ENCODE data around the gene TRAK1. TPM values are rescaled to one million over a fixed set of nuclear protein-coding genes. Genes with fewer than 3 reads are reported as not detected.

TRAK1 gene
- total RNA-seq, 1 experiment from 2014 or later, result 41.0 TPM

- CTCF ChIA-PET, result interaction anchor here (1.0 kb wide), 1 partner anchor 42 kb away, joined by 5 read pairs; no protein-coding TSS in a partner anchor
- Mint-ChIP-seq H3K9me3 (no peaks in the 10 kb centered on the region), H3K4me1 (peaks cover 26% of the 10 kb centered on the region), H3K4me3 (no peak overlapping the region), H3K27ac (peak overlapping the region; percentile 80; the same call in 1 of the 2 replicates), H3K36me3 (no peaks in the 10 kb centered on the region), H3K27me3 (ENCODE audit: low read depth) (no peaks in the 10 kb centered on the region)
- no peak for TF ChIP-seq ZNF317 (CRISPR knock-in tag; IDR thresholded peaks at IDR 0.05; ENCODE audit: borderline replicate concordance, low read depth)
- TF ChIP-seq MLX (CRISPR knock-in tag; IDR thresholded peaks at IDR 0.05), result no peak
- no peak for TF ChIP-seq E2F1 (CRISPR knock-in tag; IDR thresholded peaks at IDR 0.05)
- no peak for TF ChIP-seq E2F4 (CRISPR knock-in tag; IDR thresholded peaks at IDR 0.05; ENCODE audit: borderline replicate concordance, low read depth)
- no peak for TF ChIP-seq ZBTB21 (CRISPR knock-in tag; IDR thresholded peaks at IDR 0.05; ENCODE audit: borderline replicate concordance)
- no peak for TF ChIP-seq PRRX2 (CRISPR knock-in tag; IDR thresholded peaks at IDR 0.05)
- TF ChIP-seq RELA (CRISPR knock-in tag; IDR thresholded peaks at IDR 0.05; ENCODE audit: borderline replicate concordance), result no peak
- no peak for TF ChIP-seq ATF2 (CRISPR knock-in tag; IDR thresholded peaks at IDR 0.05; ENCODE audit: borderline replicate concordance, low read depth)
- no peak for TF ChIP-seq CDX4 (CRISPR knock-in tag; IDR thresholded peaks at IDR 0.05; ENCODE audit: borderline replicate concordance)
- TF ChIP-seq USF2 (CRISPR knock-in tag; IDR thresholded peaks at IDR 0.05), result no peak
- no peak for TF ChIP-seq ZNF512 (CRISPR knock-in tag; IDR thresholded peaks at IDR 0.05; ENCODE audit: borderline replicate concordance)
- TF ChIP-seq JUN (CRISPR knock-in tag; IDR thresholded peaks at IDR 0.05), result no peak
- TF ChIP-seq E2F5 (CRISPR knock-in tag; IDR thresholded peaks at IDR 0.05), result no peak
- TF ChIP-seq ESRRA (CRISPR knock-in tag; IDR thresholded peaks at IDR 0.05; ENCODE audit: borderline replicate concordance), result no peak
- TF ChIP-seq ERG (CRISPR knock-in tag; IDR thresholded peaks at IDR 0.05), result no peak
- TF ChIP-seq GABPB1 (CRISPR knock-in tag; IDR thresholded peaks at IDR 0.05), result no peak
- no peak for TF ChIP-seq AR (CRISPR knock-in tag; IDR thresholded peaks at IDR 0.05)
- TF ChIP-seq ZNF281 (CRISPR knock-in tag; IDR thresholded peaks at IDR 0.05), result no peak
- no peak for TF ChIP-seq CREM (CRISPR knock-in tag; IDR thresholded peaks at IDR 0.05)
- TF ChIP-seq SOX15 (CRISPR knock-in tag; IDR thresholded peaks at IDR 0.05), result no peak
- POLR2A ChIA-PET, result interaction anchor here (0.9 kb wide), 1 partner anchor 11 kb away, joined by 4 read pairs; no protein-coding TSS in a partner anchor
- DNase-seq (ENCODE audit: low spot score) (peak; percentile 76), ATAC-seq (peak; percentile 99)
Observed at GRCh38 chr3:42148982-42149432, 57.9 kb downstream of the TRAK1 start.
